NCI-H460 (cell line): ENCODE data around the gene DMRTA1. TPM values are rescaled to one million over a fixed set of nuclear protein-coding genes. Genes with fewer than 3 reads are reported as not detected.
"Not testable (repeated sequence)": the region's sequence is repeated elsewhere in the genome, so short reads cannot be mapped to it uniquely, and the experiment has no call there.

Source experiments
- DNase-seq: peaks from one replicate; pipeline ENCODE4 v3.0.0-alpha.2; 2016; ENCODE audit warnings: low read depth; ENCODE audit errors: extremely low read depth
- polyA plus RNA-seq: library from polyadenylated mRNA; depleted of rRNA; stranded (reverse); fragments of >200 nt; gene quantifications from 2 replicates; pipeline ENCODE4 v1.2.3, GENCODE V29; 2014; cell fraction: nucleus; rRNA removed
- total RNA-seq: library from RNA; depleted of rRNA; stranded (reverse); fragments of >200 nt; shearing (Covaris generic); gene quantifications from 2 replicates; pipeline ENCODE4 v1.2.3, GENCODE V29; 2014; rRNA removed

Gene DMRTA1
- total RNA-seq = 1.3 and 1.4 TPM in 2 replicates
- polyA plus RNA-seq = 0.19 and 0.21 TPM in 2 replicates

GRCh38 chr9:22446589-22446949 is at the start of gene DMRTA1:
Gene DMRTA1 (plus strand): TSS chr9:22446824. CDS start chr9:22447066, 242 bp downstream.
- no peak for DNase-seq

GRCh38 chr9:22401671-22402070 is 45.0 kb upstream of the DMRTA1 start:
- no peak for DNase-seq

GRCh38 chr9:22405869-22406659 is 40.6 kb upstream of the DMRTA1 start:
- DNase-seq = no peak

- no peak for DNase-seq
These were observed 32.7 kb upstream of the DMRTA1 start for GRCh38 chr9:22413884-22414283.

GRCh38 chr9:22415941-22416691 is 30.5 kb upstream of the DMRTA1 start:
- no peak for DNase-seq

GRCh38 chr9:22416692-22417060 is 29.9 kb upstream of the DMRTA1 start:
- DNase-seq = no peak

GRCh38 chr9:22423566-22423965 is 23.1 kb upstream of the DMRTA1 start:
- no peak for DNase-seq

GRCh38 chr9:22424616-22425015 is 22.0 kb upstream of the DMRTA1 start:
- no peak for DNase-seq

- DNase-seq = no peak
These were observed 21.1 kb upstream of the DMRTA1 start for GRCh38 chr9:22425551-22425950.

- DNase-seq = no peak
These were observed 19.3 kb upstream of the DMRTA1 start for GRCh38 chr9:22427226-22427880.

GRCh38 chr9:22433691-22434090 is 12.9 kb upstream of the DMRTA1 start:
- no peak for DNase-seq

GRCh38 chr9:22435252-22435651 is 11.4 kb upstream of the DMRTA1 start:
- DNase-seq = not testable (repeated sequence)

- DNase-seq = not testable (repeated sequence)
These were observed 9.1 kb upstream of the DMRTA1 start for GRCh38 chr9:22437461-22438067.

- no peak for DNase-seq
These were observed 5.8 kb upstream of the DMRTA1 start for GRCh38 chr9:22440841-22441240.

- peak; percentile 61 for DNase-seq
These were observed 460 bp downstream of the DMRTA1 start for GRCh38 chr9:22446950-22447617.

GRCh38 chr9:22447618-22448305 is 1.1 kb downstream of the DMRTA1 start:
- DNase-seq = no peak

- no peak for DNase-seq
These were observed 3.1 kb downstream of the DMRTA1 start for GRCh38 chr9:22449719-22450118.

GRCh38 chr9:22452415-22453010 is 5.9 kb downstream of the DMRTA1 start:
- DNase-seq = no peak

GRCh38 chr9:22454016-22454415 is 7.4 kb downstream of the DMRTA1 start:
- no peak for DNase-seq
